ENCODE results near the gene MYOM3. TPM values are rescaled to one million over a fixed set of nuclear protein-coding genes. Genes with fewer than 3 reads are reported as not detected.

MYOM3 gene
- total and polyA plus RNA-seq, 2 of the 13 experiments (the other 11 are each of a cell fraction or from before 2014, with no cell fraction given): 5.8 to 15.3 TPM

DNA sequence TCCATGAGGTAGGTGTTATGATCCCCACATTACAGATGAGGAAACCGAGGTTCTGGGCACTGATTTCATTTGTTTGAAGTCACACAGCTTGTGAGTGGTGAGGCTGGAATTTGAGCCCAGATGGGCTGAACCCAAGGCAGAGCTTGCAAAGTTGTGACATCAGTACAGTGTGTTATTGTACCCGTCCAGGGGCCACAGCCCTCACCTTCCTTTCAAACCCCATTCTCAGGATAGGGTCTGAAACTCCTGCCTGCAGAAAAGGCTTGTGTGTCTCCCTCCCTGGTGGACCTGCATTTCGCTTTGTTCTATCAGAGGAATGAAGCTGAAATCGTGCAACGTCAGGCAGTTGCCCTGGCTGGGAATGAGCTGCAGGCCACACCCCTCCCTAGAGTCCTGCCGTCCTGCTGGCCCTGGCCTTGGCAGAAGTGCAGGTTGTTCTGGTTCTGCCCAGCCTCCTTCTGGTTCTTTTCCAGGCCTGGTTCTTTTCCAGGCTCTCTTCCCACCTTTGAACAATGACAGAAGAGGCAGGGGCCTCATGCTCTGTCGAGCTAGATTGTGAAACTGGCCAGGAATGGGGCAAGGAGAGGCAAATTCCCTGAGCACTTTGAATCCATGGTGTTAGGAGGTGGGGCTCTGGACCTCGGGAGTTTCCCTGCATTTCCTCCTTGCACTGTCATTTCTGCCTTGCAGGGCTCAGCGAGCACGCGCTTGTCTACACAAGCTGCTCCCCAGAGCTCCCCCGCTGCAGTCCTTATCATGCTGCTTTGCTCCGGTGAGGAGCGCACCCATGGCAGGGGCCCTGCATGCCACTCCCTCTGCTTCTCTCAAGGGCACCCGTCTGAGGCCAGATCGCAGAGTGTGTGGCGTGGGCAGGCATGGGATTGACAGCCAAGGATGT is 8.2 kb upstream of the MYOM3 start (continued):
- TF ChIP-seq, protein P1, sequence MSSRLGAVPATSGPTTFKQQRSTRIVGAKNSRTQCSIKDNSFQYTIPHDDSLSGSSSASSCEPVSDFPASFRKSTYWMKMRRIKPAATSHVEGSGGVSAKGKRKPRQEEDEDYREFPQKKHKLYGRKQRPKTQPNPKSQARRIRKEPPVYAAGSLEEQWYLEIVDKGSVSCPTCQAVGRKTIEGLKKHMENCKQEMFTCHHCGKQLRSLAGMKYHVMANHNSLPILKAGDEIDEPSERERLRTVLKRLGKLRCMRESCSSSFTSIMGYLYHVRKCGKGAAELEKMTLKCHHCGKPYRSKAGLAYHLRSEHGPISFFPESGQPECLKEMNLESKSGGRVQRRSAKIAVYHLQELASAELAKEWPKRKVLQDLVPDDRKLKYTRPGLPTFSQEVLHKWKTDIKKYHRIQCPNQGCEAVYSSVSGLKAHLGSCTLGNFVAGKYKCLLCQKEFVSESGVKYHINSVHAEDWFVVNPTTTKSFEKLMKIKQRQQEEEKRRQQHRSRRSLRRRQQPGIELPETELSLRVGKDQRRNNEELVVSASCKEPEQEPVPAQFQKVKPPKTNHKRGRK (CRISPR knock-in tag; IDR thresholded peaks at IDR 0.05): no peak
- TF ChIP-seq, protein P2, sequence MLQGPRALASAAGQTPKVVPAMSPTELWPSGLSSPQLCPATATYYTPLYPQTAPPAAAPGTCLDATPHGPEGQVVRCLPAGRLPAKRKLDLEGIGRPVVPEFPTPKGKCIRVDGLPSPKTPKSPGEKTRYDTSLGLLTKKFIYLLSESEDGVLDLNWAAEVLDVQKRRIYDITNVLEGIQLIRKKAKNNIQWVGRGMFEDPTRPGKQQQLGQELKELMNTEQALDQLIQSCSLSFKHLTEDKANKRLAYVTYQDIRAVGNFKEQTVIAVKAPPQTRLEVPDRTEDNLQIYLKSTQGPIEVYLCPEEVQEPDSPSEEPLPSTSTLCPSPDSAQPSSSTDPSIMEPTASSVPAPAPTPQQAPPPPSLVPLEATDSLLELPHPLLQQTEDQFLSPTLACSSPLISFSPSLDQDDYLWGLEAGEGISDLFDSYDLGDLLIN (CRISPR knock-in tag; IDR thresholded peaks at IDR 0.05; ENCODE audit: borderline replicate concordance): 0 out of 2 replicates have a peak, but pooled peaks have one; percentile 17
- TF ChIP-seq ELF1 (CRISPR knock-in tag; IDR thresholded peaks at IDR 0.05): peak; percentile 36; the same call in 1 of the 2 replicates
- peak; percentile 27; the same call in 1 of the 2 replicates for TF ChIP-seq ZNF430 (CRISPR knock-in tag; IDR thresholded peaks at IDR 0.05)
- TF ChIP-seq ZZZ3 (CRISPR knock-in tag; IDR thresholded peaks at IDR 0.05; ENCODE audit: borderline replicate concordance): no peak
- no peak; the same call in 2 of the 3 replicates for TF ChIP-seq MXI1 (IDR thresholded peaks at IDR 0.05; ENCODE audit: borderline replicate concordance, low read depth, low read length)
- TF ChIP-seq, protein P3, sequence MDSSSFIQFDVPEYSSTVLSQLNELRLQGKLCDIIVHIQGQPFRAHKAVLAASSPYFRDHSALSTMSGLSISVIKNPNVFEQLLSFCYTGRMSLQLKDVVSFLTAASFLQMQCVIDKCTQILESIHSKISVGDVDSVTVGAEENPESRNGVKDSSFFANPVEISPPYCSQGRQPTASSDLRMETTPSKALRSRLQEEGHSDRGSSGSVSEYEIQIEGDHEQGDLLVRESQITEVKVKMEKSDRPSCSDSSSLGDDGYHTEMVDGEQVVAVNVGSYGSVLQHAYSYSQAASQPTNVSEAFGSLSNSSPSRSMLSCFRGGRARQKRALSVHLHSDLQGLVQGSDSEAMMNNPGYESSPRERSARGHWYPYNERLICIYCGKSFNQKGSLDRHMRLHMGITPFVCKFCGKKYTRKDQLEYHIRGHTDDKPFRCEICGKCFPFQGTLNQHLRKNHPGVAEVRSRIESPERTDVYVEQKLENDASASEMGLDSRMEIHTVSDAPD (CRISPR knock-in tag; IDR thresholded peaks at IDR 0.05): peak; percentile 73; the same call in 1 of the 2 replicates
- peak; percentile 74 for TF ChIP-seq ZFX (CRISPR knock-in tag; IDR thresholded peaks at IDR 0.05; ENCODE audit: low read depth)
- no peak for TF ChIP-seq ZNF34 (CRISPR knock-in tag; IDR thresholded peaks at IDR 0.05; ENCODE audit: borderline replicate concordance)
- TF ChIP-seq MTERF4 (CRISPR knock-in tag; IDR thresholded peaks at IDR 0.05): no peak
- TF ChIP-seq EP300 (IDR thresholded peaks at IDR 0.05; ENCODE audit: low read depth in 2 of 2, low read length in 2 of 2): peak in 1 of 2 experiments; percentile 41; a peak in 1 of 4 replicates
- TF ChIP-seq EP300 (CRISPR knock-in tag; IDR thresholded peaks at IDR 0.05; ENCODE audit: borderline replicate concordance): peak; percentile 32; the same call in 1 of the 2 replicates
- TF ChIP-seq HMG20A (CRISPR knock-in tag; IDR thresholded peaks at IDR 0.05; ENCODE audit: borderline replicate concordance): peak; percentile 74
- TF ChIP-seq SOX13 (IDR thresholded peaks at IDR 0.05): 0 out of 2 replicates have a peak, but pooled peaks have one; percentile 47
- TF ChIP-seq SOX13 (CRISPR knock-in tag; conservative IDR thresholded peaks at IDR 0.05 in 1 of 2, IDR thresholded peaks at IDR 0.05 in 1 of 2): peak in 1 of 2 experiments; percentile 69; a peak in 2 of 4 replicates
- TF ChIP-seq NFYC (CRISPR knock-in tag; IDR thresholded peaks at IDR 0.05): no peak
- no peak for TF ChIP-seq SRF (IDR thresholded peaks at IDR 0.05; ENCODE audit: low read depth, low read length)
- TF ChIP-seq ZNF780A (CRISPR knock-in tag; IDR thresholded peaks at IDR 0.05): 0 out of 2 replicates have a peak, but pooled peaks have one; percentile 33
- no peak for TF ChIP-seq ZNF232 (CRISPR knock-in tag; IDR thresholded peaks at IDR 0.05; ENCODE audit: borderline replicate concordance)
- TF ChIP-seq, protein P4, sequence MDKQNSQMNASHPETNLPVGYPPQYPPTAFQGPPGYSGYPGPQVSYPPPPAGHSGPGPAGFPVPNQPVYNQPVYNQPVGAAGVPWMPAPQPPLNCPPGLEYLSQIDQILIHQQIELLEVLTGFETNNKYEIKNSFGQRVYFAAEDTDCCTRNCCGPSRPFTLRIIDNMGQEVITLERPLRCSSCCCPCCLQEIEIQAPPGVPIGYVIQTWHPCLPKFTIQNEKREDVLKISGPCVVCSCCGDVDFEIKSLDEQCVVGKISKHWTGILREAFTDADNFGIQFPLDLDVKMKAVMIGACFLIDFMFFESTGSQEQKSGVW (CRISPR knock-in tag; IDR thresholded peaks at IDR 0.05; ENCODE audit: borderline replicate concordance): no peak
- TF ChIP-seq HNRNPL (IDR thresholded peaks at IDR 0.05; ENCODE audit: low read depth, low read length): 0 out of 2 replicates have a peak, but pooled peaks have one; percentile 54
- no peak for TF ChIP-seq ZNF468 (CRISPR knock-in tag; IDR thresholded peaks at IDR 0.05)

All from HepG2 (cell line).